MCF 10A (cell line): ENCODE measurements around the gene SHLD1. TPM values are rescaled to one million over a fixed set of nuclear protein-coding genes. Genes with fewer than 3 reads are reported as not detected.

Source experiments
- BruUV-seq: library from RNA; stranded (reverse); fragments of 400-500 nt; replicated peaks from 2 replicates; lab custom pipeline; 2021; lab: Mats Ljungman, UMichigan
- CTCF ChIA-PET: fragments of 300-600 bp; sonication (Branson Sonifier 250); formaldehyde crosslinking; extraction: SDS; loops from one replicate; lab custom pipeline; 2021; ENCODE audit warnings: antibody characterized with exemption, inconsistent platforms; lab: Yijun Ruan, JAX
- POLR2A ChIA-PET: fragments of 300-600, 350-650 bp; sonication (Branson Sonifier 250); formaldehyde crosslinking; extraction: SDS; loops from one replicate; lab custom pipeline; 2020; ENCODE audit warnings: antibody characterized with exemption, inconsistent platforms; lab: Yijun Ruan, JAX
- DNase-seq: peaks from one replicate; pipeline ENCODE4 v3.0.0-alpha.2; 2018; ENCODE audit not compliant: unreplicated experiment
- H3K27ac Mint-ChIP-seq: one replicate; pipeline ENCODE4 v1.8.0; 2022; ENCODE audit warnings: mild to moderate bottlenecking, low read depth, mixed read lengths; ENCODE audit not compliant: unreplicated experiment
- H3K27me3 Mint-ChIP-seq: one replicate; pipeline ENCODE4 v1.8.0; 2022; ENCODE audit warnings: mixed read lengths; ENCODE audit not compliant: insufficient read depth, unreplicated experiment
- H3K36me3 Mint-ChIP-seq: one replicate; pipeline ENCODE4 v1.8.0; 2022; ENCODE audit warnings: mild to moderate bottlenecking, moderate library complexity, mixed read lengths; ENCODE audit not compliant: insufficient read depth, unreplicated experiment
- H3K4me1 Mint-ChIP-seq: one replicate; pipeline ENCODE4 v1.8.0; 2022; ENCODE audit warnings: mixed read lengths; ENCODE audit not compliant: insufficient read depth, unreplicated experiment
- H3K4me3 Mint-ChIP-seq: one replicate; pipeline ENCODE4 v1.8.0; 2022; ENCODE audit warnings: mild to moderate bottlenecking, moderate library complexity, mixed read lengths; ENCODE audit not compliant: unreplicated experiment
- H3K9me3 Mint-ChIP-seq: one replicate; pipeline ENCODE4 v1.8.0; 2022; ENCODE audit warnings: mixed read lengths; ENCODE audit not compliant: unreplicated experiment
- intact Hi-C: fragments of 100-400 bp; cut with micrococcal nuclease; formaldehyde crosslinking; loops from 2 replicates; pipeline ENCODE4 v1.14.1; 2022
- total RNA-seq: library from RNA; stranded (reverse); gene quantifications from 2 replicates; pipeline ENCODE4 v1.2.3, GENCODE V29; 2022
- TF ChIP-seq, protein P1 (sequence below): fragments of 200-600 bp; IDR thresholded peaks from one replicate; pipeline ENCODE4 v1.8.0; 2022; ENCODE audit warnings: antibody characterized with exemption, mild to moderate bottlenecking; ENCODE audit not compliant: unreplicated experiment

SHLD1 gene
- total RNA-seq, 1 experiment from 2014 or later = 2.3 TPM

DNA sequence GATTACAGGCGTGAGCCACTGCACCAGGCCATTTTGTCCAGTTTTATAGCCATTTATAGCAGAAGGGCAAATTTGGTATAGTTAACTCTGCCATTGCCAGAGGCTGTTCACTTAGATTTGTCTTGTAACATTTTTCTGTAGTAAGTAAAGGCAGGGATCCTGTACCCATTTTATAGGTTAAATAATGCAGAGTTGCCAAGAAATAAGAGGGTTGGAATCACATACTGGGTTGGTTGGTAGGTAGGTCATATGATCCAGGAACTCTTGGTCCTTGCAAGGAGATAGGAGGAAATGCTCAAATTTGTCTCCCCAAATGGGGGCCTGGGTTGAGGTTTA, 68.1 kb downstream of the SHLD1 start:
- H3K27me3 Mint-ChIP-seq = no peaks in the 10 kb centered on the region
- intact Hi-C loops = no loop called here
- TF ChIP-seq, protein P1, sequence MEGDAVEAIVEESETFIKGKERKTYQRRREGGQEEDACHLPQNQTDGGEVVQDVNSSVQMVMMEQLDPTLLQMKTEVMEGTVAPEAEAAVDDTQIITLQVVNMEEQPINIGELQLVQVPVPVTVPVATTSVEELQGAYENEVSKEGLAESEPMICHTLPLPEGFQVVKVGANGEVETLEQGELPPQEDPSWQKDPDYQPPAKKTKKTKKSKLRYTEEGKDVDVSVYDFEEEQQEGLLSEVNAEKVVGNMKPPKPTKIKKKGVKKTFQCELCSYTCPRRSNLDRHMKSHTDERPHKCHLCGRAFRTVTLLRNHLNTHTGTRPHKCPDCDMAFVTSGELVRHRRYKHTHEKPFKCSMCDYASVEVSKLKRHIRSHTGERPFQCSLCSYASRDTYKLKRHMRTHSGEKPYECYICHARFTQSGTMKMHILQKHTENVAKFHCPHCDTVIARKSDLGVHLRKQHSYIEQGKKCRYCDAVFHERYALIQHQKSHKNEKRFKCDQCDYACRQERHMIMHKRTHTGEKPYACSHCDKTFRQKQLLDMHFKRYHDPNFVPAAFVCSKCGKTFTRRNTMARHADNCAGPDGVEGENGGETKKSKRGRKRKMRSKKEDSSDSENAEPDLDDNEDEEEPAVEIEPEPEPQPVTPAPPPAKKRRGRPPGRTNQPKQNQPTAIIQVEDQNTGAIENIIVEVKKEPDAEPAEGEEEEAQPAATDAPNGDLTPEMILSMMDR = no peak
- ChIA-PET POLR2A (no interaction called here), CTCF (no interaction called here)
- H3K36me3 Mint-ChIP-seq = peaks cover under 1% of the 10 kb centered on the region
- no peak overlapping the region for H3K4me3 Mint-ChIP-seq
- BruUV-seq = no TSS peak
- DNase-seq = no peak
- peaks cover 9% of the 10 kb centered on the region for H3K4me1 Mint-ChIP-seq
- no peak overlapping the region for H3K27ac Mint-ChIP-seq
- H3K9me3 Mint-ChIP-seq = no peaks in the 10 kb centered on the region

DNA sequence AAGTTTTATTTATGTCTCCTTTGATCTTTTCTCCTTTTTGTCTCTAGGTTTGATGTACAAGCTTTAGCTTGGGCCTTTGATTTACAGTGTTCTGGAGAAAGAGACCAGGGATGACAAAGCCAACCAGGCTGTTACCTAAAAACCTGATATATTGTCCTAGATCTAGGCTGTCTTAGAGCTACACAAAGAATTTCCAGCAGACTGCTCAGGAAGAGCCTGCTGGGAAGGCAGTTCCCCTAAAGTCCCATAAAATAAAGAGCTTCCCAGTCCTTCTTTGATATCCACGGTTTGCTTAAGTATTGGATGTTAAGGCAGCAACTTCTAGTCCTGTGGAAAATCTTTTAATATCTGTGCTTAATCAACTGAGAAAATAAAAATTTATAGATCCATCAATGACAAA, 70.5 kb downstream of the SHLD1 start:
- Mint-ChIP-seq H3K4me3 (no peak overlapping the region), H3K27me3 (no peaks in the 10 kb centered on the region), H3K36me3 (peaks cover 13% of the 10 kb centered on the region), H3K9me3 (no peaks in the 10 kb centered on the region), H3K27ac (no peak overlapping the region), H3K4me1 (peaks cover 20% of the 10 kb centered on the region)
- BruUV-seq = no TSS peak
- CTCF ChIA-PET = interaction anchor here (0.6 to 1.0 kb wide), 4 partner anchors 11 to 253 kb away, joined by 3 to 4 read pairs (median 3); no protein-coding TSS in a partner anchor
- no peak for DNase-seq
- intact Hi-C loops = no loop called here
- POLR2A ChIA-PET = no interaction called here
- TF ChIP-seq, protein P1 = no peak

DNA sequence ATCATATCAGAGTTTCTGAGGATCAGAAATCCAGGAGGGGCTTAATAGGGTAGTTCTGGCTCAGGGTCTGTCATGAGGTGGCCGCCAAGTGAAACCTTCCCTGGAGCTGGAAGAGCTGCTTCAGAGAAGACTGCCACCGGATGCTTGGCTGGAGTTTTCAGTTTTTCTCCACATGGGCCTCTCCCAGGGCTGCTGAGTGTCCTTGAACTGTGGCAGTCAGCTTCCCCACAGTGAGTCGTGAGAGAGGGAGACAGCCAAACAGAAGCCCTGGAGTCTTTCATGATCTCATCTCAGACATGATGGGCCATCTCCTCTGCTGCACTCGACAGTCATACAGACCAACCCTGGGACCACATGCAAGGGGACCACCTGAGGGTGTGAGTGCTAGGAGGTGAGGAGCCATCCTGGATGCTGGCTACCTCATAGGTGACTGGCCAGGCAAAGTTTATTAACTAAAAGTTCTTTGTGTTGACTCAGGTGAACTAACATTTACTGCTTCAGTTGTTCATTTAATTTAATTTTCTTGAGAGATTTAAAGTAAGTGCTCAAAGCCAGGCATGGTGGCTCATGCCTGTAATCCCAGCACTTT, 71.5 kb downstream of the SHLD1 start:
- DNase-seq = no peak
- H3K4me3 Mint-ChIP-seq = no peak overlapping the region
- TF ChIP-seq, protein P1 = no peak
- intact Hi-C loops = no loop called here
- no peaks in the 10 kb centered on the region for H3K27me3 Mint-ChIP-seq
- no TSS peak for BruUV-seq
- POLR2A ChIA-PET = interaction anchor here (0.5 kb wide), 1 partner anchor 210 kb away, joined by 4 read pairs; no protein-coding TSS in a partner anchor
- H3K9me3 Mint-ChIP-seq = no peaks in the 10 kb centered on the region
- H3K27ac Mint-ChIP-seq = no peak overlapping the region
- H3K4me1 Mint-ChIP-seq = peaks cover 20% of the 10 kb centered on the region
- peaks cover 13% of the 10 kb centered on the region for H3K36me3 Mint-ChIP-seq
- CTCF ChIA-PET = interaction anchor here (0.6 to 1.0 kb wide), 2 partner anchors 14 to 27 kb away, joined by 3 read pairs; no protein-coding TSS in a partner anchor

DNA sequence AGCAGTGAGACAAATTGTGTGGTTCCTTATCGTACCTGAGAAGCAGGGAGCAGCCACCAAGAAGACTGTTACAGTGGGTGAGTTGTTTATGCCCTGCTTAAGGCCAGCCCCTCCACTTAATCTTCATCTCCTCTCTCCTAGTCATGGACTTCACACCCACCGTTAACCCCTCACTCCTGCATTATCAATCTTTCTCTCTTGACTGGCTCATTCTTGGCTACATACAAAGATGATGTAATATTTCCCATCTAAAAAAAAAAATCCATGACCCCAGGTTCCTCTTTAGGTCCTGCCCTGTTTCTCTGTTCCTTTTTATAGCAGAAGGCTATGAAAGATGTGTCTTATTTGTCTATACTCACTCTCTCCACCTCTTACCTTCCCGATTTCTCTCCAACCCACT, 72.4 kb downstream of the SHLD1 start:
- ChIA-PET POLR2A (interaction anchor here (1.6 kb wide), 1 partner anchor 13 kb away, joined by 6 read pairs; no protein-coding TSS in a partner anchor), CTCF (no interaction called here)
- TF ChIP-seq, protein P1 = no peak
- H3K4me3 Mint-ChIP-seq = no peak overlapping the region
- H3K27me3 Mint-ChIP-seq = no peaks in the 10 kb centered on the region
- no peaks in the 10 kb centered on the region for H3K9me3 Mint-ChIP-seq
- no TSS peak for BruUV-seq
- no peak for DNase-seq
- H3K27ac Mint-ChIP-seq = no peak overlapping the region
- H3K36me3 Mint-ChIP-seq = peaks cover 13% of the 10 kb centered on the region
- intact Hi-C loops = no loop called here
- peaks cover 20% of the 10 kb centered on the region for H3K4me1 Mint-ChIP-seq
